Endothelial cell (in vitro differentiated cells): Measurements from ENCODE around the gene TNN. TPM values are rescaled to one million over a fixed set of nuclear protein-coding genes. Genes with fewer than 3 reads are reported as not detected.

Experiments used
- DNase-seq: peaks from one replicate; pipeline ENCODE4 v3.0.0; 2021; ENCODE audit warnings: low spot score
- H3K27ac Mint-ChIP-seq: one replicate; pipeline ENCODE4 v1.8.0; 2021; ENCODE audit warnings: mixed read lengths, inconsistent platforms; ENCODE audit not compliant: unreplicated experiment
- H3K27me3 Mint-ChIP-seq: one replicate; pipeline ENCODE4 v1.8.0; 2021; ENCODE audit warnings: mild to moderate bottlenecking, moderate library complexity, mixed read lengths, inconsistent platforms; ENCODE audit not compliant: unreplicated experiment
- H3K36me3 Mint-ChIP-seq: one replicate; pipeline ENCODE4 v1.8.0; 2021; ENCODE audit warnings: mild to moderate bottlenecking, low read depth, mixed read lengths, inconsistent platforms; ENCODE audit not compliant: unreplicated experiment
- H3K4me1 Mint-ChIP-seq: one replicate; pipeline ENCODE4 v1.8.0; 2021; ENCODE audit warnings: mild to moderate bottlenecking, mixed read lengths, inconsistent platforms; ENCODE audit not compliant: unreplicated experiment
- H3K4me3 Mint-ChIP-seq: one replicate; pipeline ENCODE4 v1.8.0; 2021; ENCODE audit warnings: mild to moderate bottlenecking, mixed read lengths, inconsistent platforms; ENCODE audit not compliant: unreplicated experiment
- H3K9me3 Mint-ChIP-seq: one replicate; pipeline ENCODE4 v1.8.0; 2021; ENCODE audit warnings: mixed read lengths, inconsistent platforms; ENCODE audit not compliant: unreplicated experiment
- total RNA-seq: library from RNA; stranded (reverse); fragmentation: NEBNext Ultra II Directional; extraction: Animal tissue kit (Norgen Biotek cat#: 25700); gene quantifications from one replicate; pipeline ENCODE4 v1.2.1, GENCODE V29; 2021; ENCODE audit not compliant: unreplicated experiment
- TF ChIP-seq, protein P1 (sequence below): fragments of 200-600 bp; sonication (generic); IDR thresholded peaks from one replicate; pipeline ENCODE4 v1.5.0; 2021; ENCODE audit warnings: antibody characterized with exemption; ENCODE audit not compliant: unreplicated experiment

TNN gene
- total RNA-seq, 1 donor from 2014 or later, result 4.1 TPM

DNA sequence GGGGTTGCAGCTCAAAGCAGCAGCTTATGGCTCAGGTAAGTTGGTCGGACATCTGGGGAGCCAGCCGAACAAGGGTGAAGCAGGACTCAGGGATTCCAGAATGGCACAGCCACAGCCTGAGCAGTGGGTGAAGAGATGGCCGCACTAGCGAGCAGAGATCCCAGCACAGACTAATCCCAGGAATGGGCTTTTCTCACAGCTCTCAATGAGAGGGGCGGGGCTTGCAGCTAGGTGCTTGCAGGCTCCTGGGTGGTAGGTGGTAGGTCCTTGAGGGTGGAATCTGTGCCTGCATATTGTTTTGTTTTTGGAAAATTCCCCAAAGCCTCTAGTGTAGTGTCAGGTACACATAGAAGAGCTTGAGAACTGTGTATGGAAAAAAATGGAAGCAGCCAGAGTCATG is 116.0 kb downstream of the TNN start:
- Mint-ChIP-seq H3K4me1 (peaks cover 6% of the 10 kb centered on the region), H3K36me3 (no peaks in the 10 kb centered on the region), H3K27ac (no peak overlapping the region), H3K27me3 (peaks cover 1% of the 10 kb centered on the region), H3K9me3 (no peaks in the 10 kb centered on the region), H3K4me3 (no peak overlapping the region)
- DNase-seq, result no peak
- TF ChIP-seq, protein P1, sequence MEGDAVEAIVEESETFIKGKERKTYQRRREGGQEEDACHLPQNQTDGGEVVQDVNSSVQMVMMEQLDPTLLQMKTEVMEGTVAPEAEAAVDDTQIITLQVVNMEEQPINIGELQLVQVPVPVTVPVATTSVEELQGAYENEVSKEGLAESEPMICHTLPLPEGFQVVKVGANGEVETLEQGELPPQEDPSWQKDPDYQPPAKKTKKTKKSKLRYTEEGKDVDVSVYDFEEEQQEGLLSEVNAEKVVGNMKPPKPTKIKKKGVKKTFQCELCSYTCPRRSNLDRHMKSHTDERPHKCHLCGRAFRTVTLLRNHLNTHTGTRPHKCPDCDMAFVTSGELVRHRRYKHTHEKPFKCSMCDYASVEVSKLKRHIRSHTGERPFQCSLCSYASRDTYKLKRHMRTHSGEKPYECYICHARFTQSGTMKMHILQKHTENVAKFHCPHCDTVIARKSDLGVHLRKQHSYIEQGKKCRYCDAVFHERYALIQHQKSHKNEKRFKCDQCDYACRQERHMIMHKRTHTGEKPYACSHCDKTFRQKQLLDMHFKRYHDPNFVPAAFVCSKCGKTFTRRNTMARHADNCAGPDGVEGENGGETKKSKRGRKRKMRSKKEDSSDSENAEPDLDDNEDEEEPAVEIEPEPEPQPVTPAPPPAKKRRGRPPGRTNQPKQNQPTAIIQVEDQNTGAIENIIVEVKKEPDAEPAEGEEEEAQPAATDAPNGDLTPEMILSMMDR, result no peak

DNA sequence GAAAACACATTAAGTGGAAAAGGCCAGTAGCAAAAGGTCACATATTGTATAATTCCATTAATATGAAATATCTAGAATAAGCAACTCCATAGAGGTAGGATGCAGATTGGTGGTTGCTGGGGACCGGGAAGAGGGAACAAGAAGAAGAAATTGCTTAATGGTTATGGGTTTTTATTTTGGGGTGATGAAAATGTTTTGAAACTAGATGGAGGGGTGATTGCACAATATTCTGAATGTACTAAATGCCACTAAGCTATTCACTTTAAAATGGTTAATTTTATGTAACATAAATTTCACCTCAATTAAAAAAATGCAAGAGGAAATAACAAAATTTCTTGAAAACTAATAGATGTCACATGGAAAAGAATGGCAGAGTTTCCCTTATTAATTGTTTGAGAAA is 118.3 kb downstream of the TNN start:
- Mint-ChIP-seq H3K4me3 (no peak overlapping the region), H3K27me3 (peaks cover 1% of the 10 kb centered on the region), H3K36me3 (no peaks in the 10 kb centered on the region), H3K9me3 (no peaks in the 10 kb centered on the region), H3K27ac (no peak overlapping the region), H3K4me1 (peaks cover 13% of the 10 kb centered on the region)
- DNase-seq, result no peak
- TF ChIP-seq, protein P1, result no peak

DNA sequence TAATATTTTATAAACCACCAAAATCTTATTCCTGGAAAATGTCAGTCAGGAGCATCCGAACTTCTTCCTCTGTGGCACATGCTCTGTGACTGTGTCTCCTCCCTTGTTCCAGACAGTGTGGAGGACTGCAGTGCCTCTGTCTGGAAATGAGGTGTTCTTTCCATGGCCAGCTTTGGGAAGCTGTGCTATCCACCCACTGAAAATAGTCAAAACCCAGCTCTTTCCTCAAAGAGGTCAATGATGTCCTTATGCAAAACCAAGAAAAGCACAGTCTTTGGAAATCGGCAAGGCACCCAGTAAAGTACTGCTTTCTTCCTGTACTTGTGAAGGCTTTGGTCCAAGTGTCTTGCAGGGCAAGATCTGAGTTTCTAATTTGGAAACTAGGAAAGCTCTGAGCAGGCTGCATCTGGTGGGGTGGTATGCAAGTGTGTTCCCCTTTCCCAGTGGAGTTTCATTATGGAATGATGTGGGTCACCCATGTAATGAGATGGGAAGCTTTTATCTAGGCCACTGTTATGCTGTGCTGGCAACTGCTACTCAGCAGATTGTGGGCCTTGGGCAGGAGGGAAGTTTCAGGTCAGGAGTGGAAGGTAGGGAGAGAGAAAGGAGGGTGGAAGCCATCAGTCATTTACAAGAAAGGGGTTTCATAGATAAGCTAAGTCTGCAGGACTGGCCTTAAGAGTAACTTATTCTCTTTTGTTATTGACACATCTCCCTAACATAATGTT is 119.0 kb downstream of the TNN start:
- Mint-ChIP-seq H3K9me3 (no peaks in the 10 kb centered on the region), H3K36me3 (no peaks in the 10 kb centered on the region), H3K4me1 (peaks cover 7% of the 10 kb centered on the region), H3K27ac (no peak overlapping the region), H3K27me3 (peaks cover 1% of the 10 kb centered on the region), H3K4me3 (no peak overlapping the region)
- TF ChIP-seq, protein P1, result no peak
- no peak for DNase-seq

DNA sequence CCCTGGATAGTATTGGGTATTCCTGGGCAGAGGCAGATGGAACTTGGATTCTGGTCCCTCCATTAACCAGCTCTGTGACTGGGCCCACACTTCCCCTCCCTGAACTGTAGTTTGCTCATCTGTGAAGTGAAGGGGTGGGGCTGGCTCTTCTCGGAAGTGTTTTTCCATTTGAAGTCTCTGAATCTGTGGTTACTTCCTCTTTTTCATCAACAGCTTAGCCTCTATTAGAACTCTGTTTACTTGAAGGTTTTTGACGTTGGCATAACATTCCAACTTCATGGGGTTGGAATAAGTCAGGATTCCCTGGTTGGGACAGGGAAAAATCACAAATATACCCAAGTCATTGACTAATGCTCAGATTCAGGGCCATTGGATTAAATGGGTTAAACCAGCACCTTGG is 121.3 kb downstream of the TNN start:
- H3K27me3 Mint-ChIP-seq, result peaks cover 1% of the 10 kb centered on the region
- no peaks in the 10 kb centered on the region for H3K9me3 Mint-ChIP-seq
- TF ChIP-seq, protein P1, result no peak
- no peak for DNase-seq
- peaks cover 14% of the 10 kb centered on the region for H3K4me1 Mint-ChIP-seq
- no peak overlapping the region for H3K27ac Mint-ChIP-seq
- H3K36me3 Mint-ChIP-seq, result no peaks in the 10 kb centered on the region
- H3K4me3 Mint-ChIP-seq, result no peak overlapping the region

DNA sequence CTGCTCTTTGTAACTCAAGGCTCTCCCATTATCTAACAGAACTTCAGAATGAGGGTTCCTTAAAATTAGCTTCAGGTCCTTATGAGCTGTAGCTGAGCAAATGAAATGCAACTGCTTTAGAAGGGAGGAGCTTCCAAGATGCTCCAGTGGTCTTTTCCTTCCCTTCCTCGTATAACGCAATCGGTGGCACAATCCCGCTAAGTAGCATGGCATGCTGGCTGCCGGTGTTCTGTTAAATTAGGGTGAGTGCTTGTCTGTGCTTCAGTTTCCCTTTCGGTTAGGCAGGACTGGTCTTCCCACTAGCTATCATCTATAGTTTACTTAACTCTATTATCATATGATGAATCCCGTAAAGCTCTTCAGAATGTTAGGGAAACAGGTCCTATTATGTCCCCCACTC is 124.0 kb downstream of the TNN start:
- H3K4me3 Mint-ChIP-seq, result peak overlapping the region; percentile 92
- no peaks in the 10 kb centered on the region for H3K9me3 Mint-ChIP-seq
- H3K27ac Mint-ChIP-seq, result no peak overlapping the region
- no peaks in the 10 kb centered on the region for H3K36me3 Mint-ChIP-seq
- TF ChIP-seq, protein P1, result no peak
- peaks cover 19% of the 10 kb centered on the region for H3K4me1 Mint-ChIP-seq
- DNase-seq, result no peak
- no peaks in the 10 kb centered on the region for H3K27me3 Mint-ChIP-seq
